Activated CD4-positive, alpha-beta T cell treated with anti-CD3 and anti-CD28 coated beads for 36 hours (primary cell): ENCODE results near the gene SAC3D1. TPM values are rescaled to one million over a fixed set of nuclear protein-coding genes. Genes with fewer than 3 reads are reported as not detected.
A peak's percentile ranks its signal among the peaks of the same experiment; 100 is the strongest.
"Not testable (repeated sequence)": the region's sequence is repeated elsewhere in the genome, so short reads cannot be mapped to it uniquely, and the experiment has no call there.

ENCODE experiments used
- ATAC-seq: fragments of 200-7000 bp; cut with Tn5 transposase; one replicate; pipeline ENCODE4 v1.10.0; 2021; ENCODE audit warnings: mild to moderate bottlenecking, moderate library complexity
- CTCF ChIA-PET: fragments of 350-600 bp; sonication (Branson Sonifier 250); formaldehyde crosslinking; loops from one replicate; lab custom pipeline; 2021; ENCODE audit warnings: antibody characterized with exemption; lab: Charles Lee
- POLR2A ChIA-PET: fragments of 350-600 bp; sonication (Branson Sonifier 250); formaldehyde crosslinking; loops from one replicate; lab custom pipeline; 2021; ENCODE audit warnings: antibody characterized with exemption, inconsistent platforms; lab: Charles Lee
- DNase-seq: peaks from one replicate; pipeline ENCODE4 v3.0.0-alpha.2; 2020
- H3K27ac Mint-ChIP-seq: one replicate; pipeline ENCODE4 v1.8.0; 2021; ENCODE audit warnings: mixed read lengths
- H3K27me3 Mint-ChIP-seq: one replicate; pipeline ENCODE4 v1.8.0; 2021; ENCODE audit warnings: mixed read lengths
- H3K36me3 Mint-ChIP-seq: one replicate; pipeline ENCODE4 v1.8.0; 2021; ENCODE audit warnings: low read depth, mixed read lengths
- H3K4me1 Mint-ChIP-seq: one replicate; pipeline ENCODE4 v1.8.0; 2021; ENCODE audit warnings: mixed read lengths
- H3K4me3 Mint-ChIP-seq: one replicate; pipeline ENCODE4 v1.8.0; 2021; ENCODE audit warnings: mild to moderate bottlenecking, moderate library complexity, mixed read lengths
- H3K9me3 Mint-ChIP-seq: one replicate; pipeline ENCODE4 v1.8.0; 2021; ENCODE audit warnings: low read depth, mixed read lengths
- intact Hi-C, 2 experiments: fragments of 100-400 bp; cut with DNase I in 1 of 2; cut with micrococcal nuclease in 1 of 2; formaldehyde crosslinking; loops; one replicate each; pipeline versions ENCODE4 v1.14.2 to v1.15.1; 2022 to 2024; cut with DNase I, micrococcal nuclease
- total RNA-seq, 2 experiments: library from RNA; stranded (reverse); gene quantifications; one replicate each; pipeline ENCODE4 v1.2.3, GENCODE V29; 2021

SAC3D1 gene
- total RNA-seq = 10 to 100 TPM; 10.5 to 12.1 TPM

DNA sequence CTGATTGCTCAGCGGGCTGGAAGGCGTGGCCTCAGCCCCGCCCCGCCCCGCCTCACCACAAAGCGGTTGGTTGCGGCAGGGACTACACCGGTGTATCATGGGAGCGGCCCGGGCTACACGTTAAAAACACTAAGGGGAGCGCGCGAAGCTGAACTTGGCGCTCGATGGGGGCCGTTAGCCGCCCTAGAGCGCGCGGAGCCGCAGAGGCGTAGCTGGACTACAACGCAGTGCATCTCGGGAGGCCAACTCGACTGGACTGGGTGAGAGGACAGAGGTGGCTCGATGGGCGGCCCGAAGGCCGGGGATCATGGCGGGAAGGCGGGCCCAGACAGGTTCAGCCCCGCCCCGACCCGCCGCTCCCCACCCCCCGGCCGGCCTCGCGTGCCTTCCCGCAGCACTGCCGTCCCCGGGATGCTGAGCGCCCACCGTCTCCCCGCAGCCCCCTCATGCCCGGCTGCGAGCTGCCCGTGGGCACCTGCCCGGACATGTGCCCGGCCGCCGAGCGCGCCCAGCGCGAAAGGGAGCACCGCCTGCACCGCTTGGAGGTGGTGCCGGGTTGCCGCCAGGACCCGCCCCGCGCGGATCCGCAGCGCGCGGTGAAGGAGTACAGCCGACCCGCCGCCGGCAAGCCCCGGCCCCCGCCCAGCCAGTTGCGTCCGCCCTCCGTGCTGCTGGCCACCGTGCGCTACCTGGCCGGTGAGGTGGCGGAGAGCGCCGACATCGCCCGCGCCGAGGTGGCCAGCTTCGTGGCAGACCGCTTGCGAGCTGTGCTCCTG, at the start of gene SAC3D1:
SAC3D1 (plus strand) TSS at position 364 of the 776 bp plus-strand sequence; CDS start at position 447, 83 bp downstream.
- peak within 1 kb of the TSS; percentile 86 for H3K4me3 Mint-ChIP-seq

DNA sequence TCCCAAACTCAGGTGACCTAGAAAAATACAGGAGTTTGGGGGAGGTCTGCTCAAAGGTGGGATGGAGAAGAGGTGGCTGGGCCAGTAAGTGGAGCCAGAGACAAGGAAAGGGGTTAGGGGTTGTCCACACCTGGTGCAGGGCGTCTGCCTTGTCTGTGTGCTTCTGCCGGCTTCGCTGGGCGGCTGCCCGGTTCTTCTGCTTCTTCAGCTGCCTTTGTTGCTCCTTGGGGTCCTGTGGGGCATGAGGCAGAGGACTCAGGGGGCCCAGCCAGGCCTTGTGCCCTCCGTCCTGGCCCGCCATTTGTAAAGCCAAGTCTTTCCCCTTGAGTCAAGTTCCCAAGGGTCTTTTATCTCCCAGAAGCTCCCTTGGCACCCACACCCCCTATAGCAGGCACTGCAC, 46.7 kb upstream of the SAC3D1 start:
- DNase-seq = no peak
- intact Hi-C loops = no loop called here
- ATAC-seq = no peak
- H3K27me3 Mint-ChIP-seq = peaks cover 5% of the 10 kb centered on the region
- peaks cover 19% of the 10 kb centered on the region for H3K4me1 Mint-ChIP-seq
- no peak overlapping the region for H3K4me3 Mint-ChIP-seq
- H3K36me3 Mint-ChIP-seq = no peaks in the 10 kb centered on the region
- ChIA-PET CTCF (interaction anchor here (0.6 to 1.8 kb wide), 3 partner anchors 19 to 123 kb away, joined by 3 to 4 read pairs (median 3); partner anchors contain the start of genes ARL2 and ZNHIT2), POLR2A (no interaction called here)
- no peak overlapping the region for H3K27ac Mint-ChIP-seq
- H3K9me3 Mint-ChIP-seq = no peaks in the 10 kb centered on the region

More for the DNA sequence above, at the start of gene SAC3D1:
- ATAC-seq (peak; percentile 95), DNase-seq (peak; percentile 96)
- Mint-ChIP-seq H3K9me3 (no peaks in the 10 kb centered on the region), H3K4me1 (peaks cover 17% of the 10 kb centered on the region), H3K27me3 (no peaks in the 10 kb centered on the region), H3K36me3 (peaks cover 6% of the 10 kb centered on the region), H3K27ac (peak within 1 kb of the TSS; percentile 95)
- intact Hi-C loops = loop anchor here (1.0 to 5.0 kb wide), 20 partner anchors 14 to 724 kb away; partner anchors contain the start of genes CDCA5 (in 2 of the 2), SNX15 (in 2 of the 2), ZFPL1 (in 2 of the 2) and ZNHIT2 (in 2 of the 2)
- ChIA-PET CTCF (interaction anchor here (0.9 to 1.4 kb wide), 4 partner anchors 11 to 59 kb away, joined by 3 to 6 read pairs (median 4); no protein-coding TSS in a partner anchor), POLR2A (interaction anchor here (0.8 kb wide), 1 partner anchor 27 kb away, joined by 3 read pairs; no protein-coding TSS in a partner anchor)

DNA sequence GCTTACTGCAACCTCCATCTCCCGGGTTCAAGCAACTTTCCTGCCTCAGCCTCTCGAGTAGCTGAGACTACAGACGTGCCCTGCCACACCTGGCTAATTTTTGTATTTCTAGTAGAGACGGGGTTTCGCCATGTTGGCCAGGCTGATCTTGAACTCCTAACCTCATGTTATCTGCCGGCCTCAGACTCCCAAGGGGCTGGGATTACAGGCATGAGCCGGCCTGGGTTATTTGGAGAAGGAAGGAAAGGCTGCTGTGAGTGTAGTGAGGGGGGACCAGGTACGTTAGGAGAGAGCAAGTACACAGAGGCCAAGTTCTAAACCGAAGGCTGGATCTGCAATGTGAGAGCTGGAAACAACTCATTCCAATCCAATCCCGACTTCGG, 44.7 kb upstream of the SAC3D1 start:
- ChIA-PET POLR2A (interaction anchor here (0.6 kb wide), 1 partner anchor 900 kb away, joined by 4 read pairs; no protein-coding TSS in a partner anchor), CTCF (interaction anchor here (0.6 to 1.3 kb wide), 4 partner anchors 17 to 722 kb away, joined by 3 to 4 read pairs (median 4); partner anchors contain the start of gene ARL2)
- Mint-ChIP-seq H3K27me3 (peaks cover 5% of the 10 kb centered on the region), H3K36me3 (no peaks in the 10 kb centered on the region), H3K27ac (no peak overlapping the region), H3K9me3 (no peaks in the 10 kb centered on the region), H3K4me1 (peaks cover 8% of the 10 kb centered on the region), H3K4me3 (no peak overlapping the region)
- intact Hi-C loops = no loop called here
- ATAC-seq (no peak), DNase-seq (no peak)

DNA sequence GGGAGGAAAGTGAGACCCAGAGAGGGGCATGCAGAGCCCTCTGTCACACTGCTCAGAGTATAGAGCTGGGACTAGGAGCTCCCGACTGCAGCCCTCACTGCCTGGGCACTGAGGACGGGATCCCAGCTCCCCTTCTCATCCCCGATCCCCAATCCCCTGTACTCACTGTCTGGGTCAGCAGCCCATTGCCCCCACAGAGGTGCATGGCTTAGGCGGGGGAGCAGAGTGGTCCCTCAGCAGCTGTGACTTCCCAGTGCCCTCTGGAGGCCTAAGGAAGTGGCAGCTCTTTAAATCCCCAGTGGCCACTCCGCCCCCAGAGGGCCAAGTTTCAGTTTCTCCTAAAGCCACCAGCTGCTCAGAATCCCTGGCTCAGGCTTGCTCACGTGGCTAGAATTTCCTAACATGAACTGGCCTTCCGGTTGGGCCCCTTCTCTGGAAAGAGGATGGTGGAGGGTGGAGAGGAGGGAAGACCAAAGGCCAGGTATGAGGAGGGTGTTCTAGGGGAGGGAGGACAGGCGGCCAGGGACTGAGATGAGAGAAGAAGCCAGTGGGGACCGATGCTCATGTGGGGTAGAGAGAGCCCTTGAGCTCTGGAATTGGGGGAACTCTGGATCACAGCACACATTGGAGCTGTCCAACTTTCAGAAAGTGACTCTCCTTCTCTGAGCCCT, 44.2 kb upstream of the SAC3D1 start, which contains the start of gene BATF2:
BATF2 (minus strand) TSS at position 262 of the 671 bp plus-strand sequence; CDS start at position 205, 57 bp downstream.
- Mint-ChIP-seq H3K27ac (no peak within 1 kb of the TSS), H3K27me3 (peaks cover 5% of the 10 kb centered on the region), H3K4me1 (peaks cover 8% of the 10 kb centered on the region), H3K9me3 (no peaks in the 10 kb centered on the region), H3K4me3 (no peak within 1 kb of the TSS), H3K36me3 (no peaks in the 10 kb centered on the region)
- DNase-seq = no peak
- CTCF ChIA-PET = interaction anchor here (0.6 to 1.3 kb wide), 4 partner anchors 17 to 175 kb away, joined by 3 to 4 read pairs (median 4); partner anchors contain the start of gene ARL2
- no peak for ATAC-seq
- intact Hi-C loops = no loop called here
- POLR2A ChIA-PET = interaction anchor here (0.6 kb wide), 1 partner anchor 899 kb away, joined by 4 read pairs; no protein-coding TSS in a partner anchor

DNA sequence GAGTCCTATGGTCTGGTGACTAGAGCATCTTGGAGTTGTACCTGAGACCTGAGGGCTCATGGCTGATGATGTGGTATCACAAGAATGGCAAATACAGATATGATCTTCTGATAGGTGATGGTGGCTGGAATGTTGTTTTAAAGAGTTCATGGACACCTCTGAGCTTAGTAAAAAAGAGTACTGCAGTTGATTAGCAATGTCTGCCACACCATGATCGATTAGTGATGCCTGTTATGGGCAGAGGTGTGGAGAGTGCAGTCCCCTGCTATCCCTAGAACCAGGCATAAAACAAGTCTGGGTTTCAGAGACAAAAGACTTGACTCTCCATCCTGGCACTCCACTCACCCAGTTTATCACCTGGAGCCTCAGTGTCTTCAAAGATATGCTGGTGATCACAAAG, 42.9 kb upstream of the SAC3D1 start:
- Mint-ChIP-seq H3K27me3 (peaks cover 5% of the 10 kb centered on the region), H3K9me3 (no peaks in the 10 kb centered on the region), H3K4me1 (peaks cover 8% of the 10 kb centered on the region), H3K36me3 (no peaks in the 10 kb centered on the region), H3K4me3 (no peak overlapping the region), H3K27ac (peak overlapping the region; percentile 49)
- intact Hi-C loops = no loop called here
- ATAC-seq = peak; percentile 51
- peak; percentile 33 for DNase-seq
- ChIA-PET CTCF (interaction anchor here (0.6 to 1.5 kb wide), 3 partner anchors 8 to 35 kb away, joined by 3 to 4 read pairs (median 4); no protein-coding TSS in a partner anchor), POLR2A (no interaction called here)

DNA sequence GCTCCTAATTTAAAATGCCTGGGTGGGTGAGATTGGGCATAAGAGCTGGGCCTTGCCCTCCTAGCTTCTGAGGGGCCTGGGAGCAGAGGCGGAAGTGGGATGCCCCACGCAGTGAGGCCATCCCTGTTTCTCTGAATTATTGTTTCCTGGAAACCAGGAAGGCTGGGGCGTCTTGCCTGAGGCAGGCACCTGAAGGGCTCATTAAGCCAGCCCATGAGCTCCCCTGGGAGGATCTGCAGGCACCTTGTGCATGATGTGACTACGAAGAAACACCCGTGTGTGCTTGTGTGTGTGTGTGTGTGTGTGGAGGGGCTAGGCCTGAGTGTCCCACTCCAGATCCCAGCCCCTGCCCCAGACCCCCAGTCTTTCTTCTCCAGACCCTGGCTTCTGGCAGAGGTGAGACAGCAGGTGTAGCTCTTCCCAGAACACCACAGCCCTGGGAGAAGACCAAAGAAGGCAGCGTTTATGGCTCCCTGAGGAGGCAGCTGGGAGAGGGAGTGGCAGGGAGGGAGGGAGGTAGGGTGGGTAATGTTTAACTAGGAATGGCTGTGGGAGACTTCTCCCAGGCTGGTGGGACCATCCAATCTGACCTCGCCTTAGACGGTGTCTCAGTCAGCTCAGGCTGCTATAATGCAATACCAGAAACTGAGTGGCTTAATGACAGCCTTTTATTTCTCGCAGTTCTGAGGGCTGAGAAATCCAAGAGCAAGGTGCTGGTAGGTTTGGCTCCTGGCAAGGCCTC, 42.1 kb upstream of the SAC3D1 start:
- no peaks in the 10 kb centered on the region for H3K9me3 Mint-ChIP-seq
- CTCF ChIA-PET = interaction anchor here (0.6 to 1.5 kb wide), 3 partner anchors 8 to 195 kb away, joined by 3 to 4 read pairs (median 3); no protein-coding TSS in a partner anchor
- H3K4me1 Mint-ChIP-seq = peaks cover 8% of the 10 kb centered on the region
- DNase-seq = no peak
- no peak overlapping the region for H3K4me3 Mint-ChIP-seq
- H3K27ac Mint-ChIP-seq = peak overlapping the region; percentile 49
- intact Hi-C loops = no loop called here
- H3K36me3 Mint-ChIP-seq = no peaks in the 10 kb centered on the region
- no peak for ATAC-seq
- H3K27me3 Mint-ChIP-seq = peaks cover 5% of the 10 kb centered on the region
- POLR2A ChIA-PET = interaction anchor here (0.6 to 0.7 kb wide), 2 partner anchors 38 to 52 kb away, joined by 3 read pairs; no protein-coding TSS in a partner anchor

DNA sequence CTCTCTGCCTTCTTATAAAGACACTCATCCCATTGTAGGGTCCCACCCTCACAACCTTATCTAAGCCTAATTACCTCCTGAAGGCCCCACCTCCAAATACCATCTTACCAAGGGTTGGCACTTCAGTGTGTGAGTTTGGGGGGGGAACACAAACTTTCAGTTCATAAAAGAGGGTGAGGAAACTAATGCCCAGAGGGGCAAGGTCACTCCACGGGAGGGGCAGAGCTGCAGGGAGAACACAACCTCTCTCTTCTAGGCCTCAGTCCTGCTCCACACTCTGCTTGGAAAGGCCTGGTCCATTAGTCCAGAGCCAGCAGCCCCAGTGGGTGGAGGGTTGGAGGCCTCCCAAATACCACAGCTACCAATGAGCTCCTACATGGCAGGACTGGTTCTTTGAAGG, 41.5 kb upstream of the SAC3D1 start:
- POLR2A ChIA-PET = interaction anchor here (0.6 to 0.7 kb wide), 2 partner anchors 38 to 52 kb away, joined by 3 read pairs; no protein-coding TSS in a partner anchor
- no peak overlapping the region for H3K27ac Mint-ChIP-seq
- CTCF ChIA-PET = interaction anchor here (0.8 to 1.0 kb wide), 2 partner anchors 13 to 150 kb away, joined by 3 read pairs; no protein-coding TSS in a partner anchor

DNA sequence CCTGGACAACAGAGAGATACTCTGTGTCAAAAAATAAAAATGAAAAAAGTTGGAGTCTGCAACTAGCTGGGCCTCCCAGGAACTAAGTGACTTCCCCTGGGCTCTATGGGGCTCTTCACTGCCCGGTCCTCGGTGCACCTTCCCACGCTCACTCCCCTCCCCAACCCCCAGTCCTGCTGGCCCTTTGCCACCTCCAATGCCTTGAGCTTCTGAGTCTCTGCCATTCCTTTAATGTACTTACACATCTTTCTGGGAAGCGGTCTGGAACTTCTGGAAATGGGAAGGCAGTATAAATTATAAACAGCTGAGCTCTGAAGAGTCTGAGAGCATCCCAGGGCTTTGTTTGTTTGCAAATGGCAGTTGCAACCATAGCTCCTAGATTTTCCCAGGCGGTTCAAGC, 38.3 kb upstream of the SAC3D1 start:
- H3K4me1 Mint-ChIP-seq = peaks cover 4% of the 10 kb centered on the region
- intact Hi-C loops = no loop called here
- no peaks in the 10 kb centered on the region for H3K27me3 Mint-ChIP-seq
- POLR2A ChIA-PET = no interaction called here
- no peaks in the 10 kb centered on the region for H3K36me3 Mint-ChIP-seq
- CTCF ChIA-PET = interaction anchor here (1.3 kb wide), 1 partner anchor 10 kb away, joined by 3 read pairs; no protein-coding TSS in a partner anchor
- DNase-seq = no peak
- ATAC-seq = no peak
- H3K27ac Mint-ChIP-seq = no peak overlapping the region
- H3K4me3 Mint-ChIP-seq = no peak overlapping the region
- no peaks in the 10 kb centered on the region for H3K9me3 Mint-ChIP-seq

More for the DNA sequence above, 41.5 kb upstream of the SAC3D1 start:
- peaks cover 8% of the 10 kb centered on the region for H3K4me1 Mint-ChIP-seq
- ATAC-seq (no peak), DNase-seq (no peak)
- peaks cover 5% of the 10 kb centered on the region for H3K27me3 Mint-ChIP-seq
- no peaks in the 10 kb centered on the region for H3K36me3 Mint-ChIP-seq
- H3K9me3 Mint-ChIP-seq = no peaks in the 10 kb centered on the region
- H3K4me3 Mint-ChIP-seq = no peak overlapping the region
- intact Hi-C loops = no loop called here

DNA sequence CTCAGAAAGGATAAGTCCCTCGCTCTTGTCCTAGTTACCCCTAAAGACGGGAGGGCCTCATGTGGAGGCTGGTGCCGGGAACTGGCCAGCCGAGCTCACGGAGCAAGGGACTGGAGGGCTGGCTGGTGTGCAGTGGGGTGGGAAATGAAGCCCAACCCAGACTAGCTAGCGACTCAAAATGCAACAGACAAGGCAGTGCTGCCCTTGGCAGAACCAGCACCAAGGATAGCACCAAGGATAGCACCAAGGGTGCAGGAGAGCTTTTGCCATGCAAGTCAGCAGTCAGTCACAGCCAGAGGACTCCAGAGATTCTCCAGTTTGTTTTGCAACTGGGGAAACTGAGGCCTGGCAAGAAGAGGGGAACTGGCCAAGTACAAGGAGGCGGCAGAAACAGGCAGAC, 37.7 kb upstream of the SAC3D1 start:
- no peak for ATAC-seq
- Mint-ChIP-seq H3K4me3 (no peak overlapping the region), H3K36me3 (no peaks in the 10 kb centered on the region), H3K9me3 (no peaks in the 10 kb centered on the region), H3K4me1 (peaks cover 3% of the 10 kb centered on the region), H3K27ac (no peak overlapping the region), H3K27me3 (no peaks in the 10 kb centered on the region)
- intact Hi-C loops = no loop called here
- no peak for DNase-seq
- ChIA-PET CTCF (interaction anchor here (0.6 to 1.3 kb wide), 2 partner anchors 9 to 327 kb away, joined by 3 read pairs; no protein-coding TSS in a partner anchor), POLR2A (no interaction called here)

DNA sequence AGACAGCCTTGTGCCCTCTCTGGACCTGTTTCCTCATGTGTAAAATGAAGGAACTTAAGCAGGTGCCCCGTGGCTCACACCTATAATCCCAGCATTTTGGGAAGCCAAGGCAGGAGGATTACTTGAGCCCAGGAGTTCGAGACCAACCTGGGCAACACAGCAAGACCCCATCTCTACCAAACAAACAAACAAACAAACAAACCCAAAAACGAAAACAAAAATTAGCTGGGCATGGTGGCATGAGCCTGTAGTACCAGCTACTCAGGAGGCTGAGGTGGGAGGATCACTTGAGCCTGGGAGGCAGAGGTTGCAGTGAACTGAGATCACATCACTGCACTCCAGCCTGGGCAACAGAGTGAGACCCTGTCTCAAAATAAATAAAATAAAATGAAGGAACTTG, 37.0 kb upstream of the SAC3D1 start:
- H3K36me3 Mint-ChIP-seq, POLR2A ChIA-PET, H3K27me3 Mint-ChIP-seq, ATAC-seq, H3K27ac Mint-ChIP-seq, H3K9me3 Mint-ChIP-seq, H3K4me1 Mint-ChIP-seq, DNase-seq, H3K4me3 Mint-ChIP-seq, intact Hi-C loops, CTCF ChIA-PET: not testable (repeated sequence)
